Measurements from ENCODE around the gene MT1E. TPM values are rescaled to one million over a fixed set of nuclear protein-coding genes. Genes with fewer than 3 reads are reported as not detected.
A peak's percentile ranks its signal among the peaks of the same experiment; 100 is the strongest.

Gene MT1E
- total RNA-seq, 2 donors from 2014 or later, result 5.5 TPM; not detected in 1

GRCh38 chr16:56608043-56608875, 17.3 kb upstream of the MT1E start, which contains the start of gene MT2A:
TSS of gene MT2A (plus strand) at chr16:56608584. CDS start at chr16:56608656, 72 bp downstream.
- H3K27me3 Mint-ChIP-seq (ENCODE audit: insufficient read depth), result peaks cover 66% of the 10 kb centered on the region
- peaks cover 18% of the 10 kb centered on the region for H3K4me1 Mint-ChIP-seq
- WGBS, 2 experiments (ENCODE audit: insufficient coverage in 1 of 2, insufficient read length in 1 of 2), result 13 to 19% methylated on average over 22 to 62 of the region's 62 CpGs
- H3K9me3 Mint-ChIP-seq, result no peaks in the 10 kb centered on the region
- H3K27ac Mint-ChIP-seq, result no peak within 1 kb of the TSS
- Histone ChIP-seq H3K9ac (ENCODE audit: extremely low read depth, low read length, poor library complexity, severe bottlenecking) (no peak within 1 kb of the TSS), H3K27me3 (ENCODE audit: control insufficient read depth, insufficient read depth, low read length, poor library complexity, severe bottlenecking) (peaks cover 53% of the 10 kb centered on the region), H3K36me3 (ENCODE audit: control insufficient read depth, insufficient read depth, low read length) (no peaks in the 10 kb centered on the region), H3K27ac (ENCODE audit: low read depth, low read length) (no peak within 1 kb of the TSS), H3K9me3 (ENCODE audit: control insufficient read depth, low read length) (no peaks in the 10 kb centered on the region), H3K4me3 (ENCODE audit: low read length) (peak within 1 kb of the TSS; percentile 83), H3K4me1 (ENCODE audit: control insufficient read depth, insufficient read depth, low read length) (no peaks in the 10 kb centered on the region)
- TF ChIP-seq CTCF (conservative IDR thresholded peaks at IDR 0.05), result no peak
- peak; percentile 93 for DNase-seq
- no peaks in the 10 kb centered on the region for H3K36me3 Mint-ChIP-seq (ENCODE audit: low read depth)
- H3K4me3 Mint-ChIP-seq, result peak within 1 kb of the TSS; percentile 61

- Mint-ChIP-seq H3K27me3 (ENCODE audit: insufficient read depth) (peaks cover 72% of the 10 kb centered on the region), H3K27ac (no peak overlapping the region), H3K9me3 (no peaks in the 10 kb centered on the region), H3K36me3 (ENCODE audit: low read depth) (no peaks in the 10 kb centered on the region), H3K4me3 (peak overlapping the region; percentile 61), H3K4me1 (peaks cover 18% of the 10 kb centered on the region)
- H3K9ac ChIP-seq (ENCODE audit: extremely low read depth, low read length, poor library complexity, severe bottlenecking), result no peak overlapping the region
- H3K27ac ChIP-seq (ENCODE audit: low read depth, low read length), result no peak overlapping the region
- WGBS, 2 experiments (ENCODE audit: insufficient coverage in 1 of 2, insufficient read length in 1 of 2), result 5 to 6% methylated on average over 12 to 21 of the region's 21 CpGs
- no peaks in the 10 kb centered on the region for H3K36me3 ChIP-seq (ENCODE audit: control insufficient read depth, insufficient read depth, low read length)
- no peaks in the 10 kb centered on the region for H3K9me3 ChIP-seq (ENCODE audit: control insufficient read depth, low read length)
- peaks cover 60% of the 10 kb centered on the region for H3K27me3 ChIP-seq (ENCODE audit: control insufficient read depth, insufficient read depth, low read length, poor library complexity, severe bottlenecking)
- peak overlapping the region; percentile 83 for H3K4me3 ChIP-seq (ENCODE audit: low read length)
- TF ChIP-seq CTCF (conservative IDR thresholded peaks at IDR 0.05), result no peak
- no peaks in the 10 kb centered on the region for H3K4me1 ChIP-seq (ENCODE audit: control insufficient read depth, insufficient read depth, low read length)
- DNase-seq, result peak; percentile 68
Measured at GRCh38 chr16:56608876-56609462, 16.6 kb upstream of the MT1E start.

GRCh38 chr16:56609463-56609921, 16.1 kb upstream of the MT1E start:
- peaks cover 18% of the 10 kb centered on the region for H3K4me1 Mint-ChIP-seq
- peaks cover 77% of the 10 kb centered on the region for H3K27me3 Mint-ChIP-seq (ENCODE audit: insufficient read depth)
- H3K9ac ChIP-seq (ENCODE audit: extremely low read depth, low read length, poor library complexity, severe bottlenecking), result no peak overlapping the region
- peaks cover 65% of the 10 kb centered on the region for H3K27me3 ChIP-seq (ENCODE audit: control insufficient read depth, insufficient read depth, low read length, poor library complexity, severe bottlenecking)
- no peaks in the 10 kb centered on the region for H3K9me3 ChIP-seq (ENCODE audit: control insufficient read depth, low read length)
- no peak overlapping the region for H3K27ac Mint-ChIP-seq
- no peak for TF ChIP-seq CTCF (conservative IDR thresholded peaks at IDR 0.05)
- whole genome bisulfite sequencing, 2 experiments (ENCODE audit: insufficient coverage in 1 of 2, insufficient read length in 1 of 2), result 4 to 9% methylated on average over 5 to 6 of the region's 6 CpGs
- no peaks in the 10 kb centered on the region for H3K4me1 ChIP-seq (ENCODE audit: control insufficient read depth, insufficient read depth, low read length)
- H3K4me3 Mint-ChIP-seq, result peak overlapping the region; percentile 61
- H3K36me3 Mint-ChIP-seq (ENCODE audit: low read depth), result no peaks in the 10 kb centered on the region
- no peaks in the 10 kb centered on the region for H3K36me3 ChIP-seq (ENCODE audit: control insufficient read depth, insufficient read depth, low read length)
- DNase-seq, result peak; percentile 45
- H3K4me3 ChIP-seq (ENCODE audit: low read length), result peak overlapping the region; percentile 83
- H3K27ac ChIP-seq (ENCODE audit: low read depth, low read length), result no peak overlapping the region
- H3K9me3 Mint-ChIP-seq, result no peaks in the 10 kb centered on the region
